Measurements from ENCODE around the gene GPR107.

Gene GPR107

GRCh38 chr9:130171226-130172148, 117.8 kb downstream of the GPR107 start:
- ChIA-PET CTCF (interaction anchor here (1.1 to 1.7 kb wide), 2 partner anchors 23 to 64 kb away, joined by 4 read pairs; no protein-coding TSS in a partner anchor), POLR2A (no interaction called here)
- TF ChIP-seq, protein P1, sequence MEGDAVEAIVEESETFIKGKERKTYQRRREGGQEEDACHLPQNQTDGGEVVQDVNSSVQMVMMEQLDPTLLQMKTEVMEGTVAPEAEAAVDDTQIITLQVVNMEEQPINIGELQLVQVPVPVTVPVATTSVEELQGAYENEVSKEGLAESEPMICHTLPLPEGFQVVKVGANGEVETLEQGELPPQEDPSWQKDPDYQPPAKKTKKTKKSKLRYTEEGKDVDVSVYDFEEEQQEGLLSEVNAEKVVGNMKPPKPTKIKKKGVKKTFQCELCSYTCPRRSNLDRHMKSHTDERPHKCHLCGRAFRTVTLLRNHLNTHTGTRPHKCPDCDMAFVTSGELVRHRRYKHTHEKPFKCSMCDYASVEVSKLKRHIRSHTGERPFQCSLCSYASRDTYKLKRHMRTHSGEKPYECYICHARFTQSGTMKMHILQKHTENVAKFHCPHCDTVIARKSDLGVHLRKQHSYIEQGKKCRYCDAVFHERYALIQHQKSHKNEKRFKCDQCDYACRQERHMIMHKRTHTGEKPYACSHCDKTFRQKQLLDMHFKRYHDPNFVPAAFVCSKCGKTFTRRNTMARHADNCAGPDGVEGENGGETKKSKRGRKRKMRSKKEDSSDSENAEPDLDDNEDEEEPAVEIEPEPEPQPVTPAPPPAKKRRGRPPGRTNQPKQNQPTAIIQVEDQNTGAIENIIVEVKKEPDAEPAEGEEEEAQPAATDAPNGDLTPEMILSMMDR (IDR thresholded peaks at IDR 0.05; ENCODE audit: control extremely low read depth, extremely low read depth, low read depth, missing control alignments), result no peak
- no peak for DNase-seq (ENCODE audit: extremely low spot score)

GRCh38 chr9:130172161-130172857, 118.6 kb downstream of the GPR107 start, which contains the start of gene NCS1:
TSS of gene NCS1 (plus strand) at chr9:130172404. CDS start at chr9:130172664, 260 bp downstream.
- ChIA-PET POLR2A (no interaction called here), CTCF (no interaction called here)
- peak; percentile 67 for DNase-seq (ENCODE audit: extremely low spot score)
- TF ChIP-seq, protein P1 (IDR thresholded peaks at IDR 0.05; ENCODE audit: control extremely low read depth, extremely low read depth, low read depth, missing control alignments), result no peak

GRCh38 chr9:130172858-130173665, 119.4 kb downstream of the GPR107 start:
- CTCF ChIA-PET, result no interaction called here

DNA sequence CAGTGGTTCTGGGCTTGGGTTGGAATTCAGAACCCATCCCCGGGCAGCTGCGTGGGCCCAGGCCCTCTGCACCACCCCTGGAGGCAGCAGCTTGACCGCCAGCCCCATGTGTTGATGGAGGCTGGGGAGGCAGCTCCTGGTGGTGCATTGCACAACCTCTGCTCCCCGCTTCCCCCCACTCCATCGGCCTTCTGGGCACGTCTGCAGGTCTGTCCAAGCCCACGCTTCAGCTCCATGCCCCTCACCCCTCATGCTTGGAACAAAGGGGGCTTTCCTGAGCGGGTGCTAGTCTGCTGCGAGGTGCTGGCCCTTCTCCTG, 119.9 kb downstream of the GPR107 start:
- ChIA-PET POLR2A (interaction anchor here (0.5 kb wide), 1 partner anchor 22 kb away, joined by 3 read pairs; no protein-coding TSS in a partner anchor), CTCF (no interaction called here)
- DNase-seq (ENCODE audit: extremely low spot score), result no peak
- TF ChIP-seq, protein P1 (IDR thresholded peaks at IDR 0.05; ENCODE audit: control extremely low read depth, extremely low read depth, low read depth, missing control alignments), result no peak

More at GRCh38 chr9:130172858-130173665, 119.4 kb downstream of the GPR107 start:
- POLR2A ChIA-PET, result no interaction called here
- no peak for DNase-seq (ENCODE audit: extremely low spot score)
- TF ChIP-seq, protein P1 (IDR thresholded peaks at IDR 0.05; ENCODE audit: control extremely low read depth, extremely low read depth, low read depth, missing control alignments), result no peak

GRCh38 chr9:130174025-130174424, 120.3 kb downstream of the GPR107 start:
- TF ChIP-seq, protein P1 (IDR thresholded peaks at IDR 0.05; ENCODE audit: control extremely low read depth, extremely low read depth, low read depth, missing control alignments), result no peak
- CTCF ChIA-PET, result no interaction called here
- POLR2A ChIA-PET, result interaction anchor here (0.5 kb wide), 1 partner anchor 23 kb away, joined by 3 read pairs; no protein-coding TSS in a partner anchor
- DNase-seq (ENCODE audit: extremely low spot score), result no peak

DNA sequence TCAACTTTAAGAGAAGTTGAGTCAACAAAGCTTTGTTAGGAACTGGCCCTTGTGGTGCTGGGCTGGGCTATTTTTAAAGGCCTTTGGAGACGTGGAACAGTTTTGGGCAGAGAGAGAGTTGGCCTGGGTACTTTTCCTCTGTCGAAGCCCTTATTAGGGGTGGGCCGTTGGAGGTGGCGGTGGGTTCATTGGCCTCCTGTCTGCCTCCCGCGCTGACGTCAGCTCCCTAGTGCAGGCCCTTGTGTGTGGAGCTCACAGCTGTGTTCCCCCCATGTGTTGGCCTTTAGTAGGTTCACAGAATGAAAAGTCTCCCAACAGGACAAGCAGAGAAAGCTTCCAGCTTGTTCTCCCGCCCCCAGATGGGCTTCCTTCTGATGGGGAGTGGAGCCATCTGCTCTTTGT, 121.2 kb downstream of the GPR107 start:
- ChIA-PET POLR2A (interaction anchor here (0.6 kb wide), 1 partner anchor 146 kb away, joined by 3 read pairs; no protein-coding TSS in a partner anchor), CTCF (no interaction called here)
- DNase-seq (ENCODE audit: extremely low spot score), result no peak
- TF ChIP-seq, protein P1 (IDR thresholded peaks at IDR 0.05; ENCODE audit: control extremely low read depth, extremely low read depth, low read depth, missing control alignments), result no peak
